HCT116 (cell line): ENCODE data around the gene MPV17. TPM values are rescaled to one million over a fixed set of nuclear protein-coding genes. Genes with fewer than 3 reads are reported as not detected.

Source experiments
- ATAC-seq: fragments of 200-7000 bp; cut with Tn5 transposase; 2 replicates; pipeline ENCODE4 v1.9.1; 2020; ENCODE audit warnings: mild to moderate bottlenecking, moderate library complexity
- BruUV-seq: library from RNA; stranded (reverse); fragments of 400-500 nt; replicated peaks from 2 replicates; lab custom pipeline; 2021; lab: Mats Ljungman, UMichigan
- CTCF ChIA-PET: fragments of 300-600 bp; sonication (Branson Sonifier 250); formaldehyde crosslinking; loops from one replicate; lab custom pipeline; 2021; ENCODE audit warnings: antibody characterized with exemption; lab: Charles Lee
- POLR2A ChIA-PET: fragments of 300-600, 350-600 bp; sonication (Branson Sonifier 250); formaldehyde crosslinking; loops from one replicate; lab custom pipeline; 2021; ENCODE audit warnings: antibody characterized with exemption; lab: Charles Lee
- RAD21 ChIA-PET, 2 experiments: fragments of 300-600 bp; sonication (Branson Sonifier 250); formaldehyde crosslinking; loops; one replicate each; lab custom pipeline; 2023; ENCODE audit warnings: low total read pairs in 2 of 2; ENCODE audit not compliant: uncharacterized antibody in 2 of 2, unreplicated experiment in 2 of 2, low non-redundant PET in 1 of 2; lab: Charles Lee
- DNase-seq: peaks from one replicate; pipeline ENCODE4 v3.0.0-alpha.2; 2010; ENCODE audit warnings: low read depth, low spot score
- H2AFZ ChIP-seq: fragments of 200-600 bp; shearing (Covaris generic), sonication (generic); 2 replicates; pipeline ENCODE4 v1.6.1; 2017; ENCODE audit warnings: low read depth, mixed run types, mixed read lengths, antibody characterized with exemption, low read length; ENCODE audit not compliant: poor library complexity, severe bottlenecking
- H3K27ac ChIP-seq: 2 replicates; pipeline ENCODE4 v1.5.1; 2012; ENCODE audit warnings: low read depth, low read length
- H3K27me3 ChIP-seq: fragments of 200-600 bp; sonication (generic); 2 replicates; pipeline ENCODE4 v1.6.1; 2016; ENCODE audit warnings: mixed run types, low read length, mixed read lengths; ENCODE audit not compliant: insufficient read depth
- H3K36me3 ChIP-seq, 2 experiments: fragments of 200-500 bp in 1 of 2; fragments of 200-600 bp in 1 of 2; sonication (Bioruptor generic) in 1 of 2; sonication (generic) in 1 of 2; 2 replicates each; pipeline versions ENCODE4 v1.5.1 to v1.6.1; 2014 to 2016; ENCODE audit warnings: low read length in 2 of 2, inconsistent platforms in 1 of 2, mixed read lengths in 1 of 2, mixed run types in 1 of 2; ENCODE audit not compliant: insufficient read depth in 2 of 2, control insufficient read depth in 1 of 2
- H3K4me1 ChIP-seq, 2 experiments: fragments of 200-600 bp in 1 of 2; sonication (generic) in 1 of 2; 2 replicates each; pipeline versions ENCODE4 v1.5.1 to v1.6.1; 2012 to 2017; ENCODE audit warnings: low read length in 2 of 2, inconsistent platforms in 1 of 2, mild to moderate bottlenecking in 1 of 2, mixed read lengths in 1 of 2, mixed run types in 1 of 2, moderate library complexity in 1 of 2; ENCODE audit not compliant: insufficient read depth in 2 of 2, control insufficient read depth in 1 of 2
- H3K4me2 ChIP-seq: fragments of 200-600 bp; sonication (generic); 2 replicates; pipeline ENCODE4 v1.6.1; 2017; ENCODE audit warnings: mixed run types, low read length, mixed read lengths
- H3K4me3 ChIP-seq, 2 experiments: fragments of 200-600 bp in 1 of 2; sonication (generic) in 1 of 2; replicated peaks in 1 of 2; 2 replicates each; pipeline ENCODE4 v1.5.1; 2011 to 2016; ENCODE audit warnings: low read length in 2 of 2, control low read depth in 1 of 2, low read depth in 1 of 2, mild to moderate bottlenecking in 1 of 2, mixed read lengths in 1 of 2, mixed run types in 1 of 2
- H3K79me2 ChIP-seq: fragments of 200-600 bp; sonication (generic); 2 replicates; pipeline ENCODE4 v1.6.1; 2017; ENCODE audit warnings: mild to moderate bottlenecking, mixed run types, low read length, moderate library complexity, mixed read lengths; ENCODE audit not compliant: insufficient read depth
- H3K9ac ChIP-seq: fragments of 200-600 bp; sonication (generic); 2 replicates; pipeline ENCODE4 v1.6.1; 2016; ENCODE audit warnings: low read length, mixed read lengths
- H3K9me2 ChIP-seq: fragments of 200-600 bp; sonication (generic), shearing (Covaris generic); 2 replicates; pipeline ENCODE4 v1.6.1; 2017; ENCODE audit warnings: mixed run types, mild to moderate bottlenecking, moderate library complexity; ENCODE audit not compliant: insufficient read depth
- H3K9me3 ChIP-seq, 2 experiments: fragments of 200-500 bp in 1 of 2; fragments of 200-600 bp in 1 of 2; sonication (Bioruptor generic) in 1 of 2; sonication (generic) in 1 of 2; 2 replicates each; pipeline ENCODE4 v1.6.1; 2014 to 2017; ENCODE audit warnings: low read length in 2 of 2, mixed read lengths in 2 of 2, inconsistent platforms in 1 of 2, low read depth in 1 of 2, mild to moderate bottlenecking in 1 of 2, mixed run types in 1 of 2, moderate library complexity in 1 of 2; ENCODE audit not compliant: control insufficient read depth in 1 of 2, insufficient read depth in 1 of 2
- H4K20me1 ChIP-seq: fragments of 200-600 bp; sonication (generic), shearing (Covaris generic); 2 replicates; pipeline ENCODE4 v1.6.1; 2017; ENCODE audit warnings: mixed run types, mild to moderate bottlenecking, moderate library complexity; ENCODE audit not compliant: insufficient read depth
- JUND ChIP-seq: IDR thresholded peaks from 2 replicates; pipeline ENCODE4 v1.6.1; 2012
- RAD21 ChIP-seq: IDR thresholded peaks from 2 replicates; pipeline ENCODE4 v1.6.1; 2012; ENCODE audit warnings: low read depth, mild to moderate bottlenecking
- intact Hi-C: fragments of 100-400 bp; cut with micrococcal nuclease; formaldehyde crosslinking; loops from 2 replicates; pipeline ENCODE4 v1.10.0; 2022
- total RNA-seq: library from RNA; stranded (reverse); gene quantifications from one replicate; pipeline ENCODE4 v1.2.1, GENCODE V29; 2021; ENCODE audit not compliant: unreplicated experiment
- TF ChIP-seq, protein P1 (sequence below): IDR thresholded peaks from 2 replicates; pipeline ENCODE4 v1.6.1; 2012
- TF ChIP-seq, protein P2 (sequence below), 3 experiments: fragments of 200-600 bp in 1 of 3; sonication (generic) in 1 of 3; IDR thresholded peaks in 2 of 3; conservative IDR thresholded peaks in 1 of 3; 2 replicates each; pipeline ENCODE4 v1.5.1; 2012 to 2017; ENCODE audit warnings: low read depth in 2 of 3, low read length in 2 of 3, antibody characterized with exemption in 1 of 3, borderline replicate concordance in 1 of 3, control low read depth in 1 of 3, mild to moderate bottlenecking in 1 of 3, mixed read lengths in 1 of 3, mixed run types in 1 of 3, moderate library complexity in 1 of 3; ENCODE audit not compliant: insufficient read depth in 1 of 3

Gene MPV17
- total RNA-seq, 1 experiment from 2014 or later: 55.4 TPM

GRCh38 chr2:27294928-27295327 is 28.0 kb downstream of the MPV17 start:
- no peak overlapping the region for H3K27ac ChIP-seq
- no peaks in the 10 kb centered on the region for H3K9me2 ChIP-seq
- POLR2A ChIA-PET: no interaction called here
- TF ChIP-seq JUND: no peak
- TF ChIP-seq, protein P1, sequence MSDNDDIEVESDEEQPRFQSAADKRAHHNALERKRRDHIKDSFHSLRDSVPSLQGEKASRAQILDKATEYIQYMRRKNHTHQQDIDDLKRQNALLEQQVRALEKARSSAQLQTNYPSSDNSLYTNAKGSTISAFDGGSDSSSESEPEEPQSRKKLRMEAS: no peak
- H3K4me3 ChIP-seq: no peak overlapping the region
- DNase-seq (no peak), ATAC-seq (no peak)
- no peaks in the 10 kb centered on the region for H3K79me2 ChIP-seq
- no peaks in the 10 kb centered on the region for H3K9me3 ChIP-seq
- no peak overlapping the region for H3K9ac ChIP-seq
- no peak overlapping the region for H3K4me2 ChIP-seq
- no peaks in the 10 kb centered on the region for H3K27me3 ChIP-seq
- CTCF ChIA-PET: no interaction called here
- no peak overlapping the region for H2AFZ ChIP-seq
- peaks cover 21 to 23% of the 10 kb centered on the region in 2 experiments for H3K4me1 ChIP-seq
- no peaks in the 10 kb centered on the region for H4K20me1 ChIP-seq
- intact Hi-C loops: no loop called here
- RAD21 ChIA-PET: no interaction called here
- no peaks in the 10 kb centered on the region for H3K36me3 ChIP-seq
- no TSS peak for BruUV-seq

DNA sequence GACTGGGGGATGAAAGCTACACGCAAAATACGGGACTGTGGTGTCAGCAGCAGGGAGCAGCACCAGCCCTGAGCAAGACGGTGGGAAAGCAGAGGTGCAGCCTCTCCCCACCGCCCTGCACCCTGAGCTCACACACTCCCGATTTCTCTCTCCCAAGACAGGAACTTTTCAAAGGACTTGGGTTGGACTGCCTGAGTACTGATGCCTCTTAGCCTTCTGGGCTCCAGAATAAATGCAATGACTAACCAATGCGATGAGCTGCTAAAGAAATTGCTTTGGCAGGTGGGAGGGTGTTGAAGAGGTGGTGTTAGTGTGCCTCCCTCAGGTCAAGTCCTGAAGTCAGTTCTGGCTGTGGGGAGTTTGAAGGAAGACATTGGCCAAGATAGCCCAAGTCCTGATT is 31.0 kb downstream of the MPV17 start:
- Histone ChIP-seq H3K9me3 (no peaks in the 10 kb centered on the region), H3K27me3 (no peaks in the 10 kb centered on the region), H3K9me2 (no peaks in the 10 kb centered on the region), H3K27ac (no peak overlapping the region), H3K4me1 (peaks cover 21 to 23% of the 10 kb centered on the region in 2 experiments), H3K9ac (no peak overlapping the region), H4K20me1 (no peaks in the 10 kb centered on the region), H3K4me2 (no peak overlapping the region), H2AFZ (no peak overlapping the region), H3K79me2 (no peaks in the 10 kb centered on the region), H3K4me3 (no peak overlapping the region), H3K36me3 (no peaks in the 10 kb centered on the region)
- ATAC-seq: peak; percentile 67; the same call in 1 of the 2 replicates
- TF ChIP-seq JUND: no peak
- TF ChIP-seq RAD21: peak; percentile 56
- TF ChIP-seq, protein P2, sequence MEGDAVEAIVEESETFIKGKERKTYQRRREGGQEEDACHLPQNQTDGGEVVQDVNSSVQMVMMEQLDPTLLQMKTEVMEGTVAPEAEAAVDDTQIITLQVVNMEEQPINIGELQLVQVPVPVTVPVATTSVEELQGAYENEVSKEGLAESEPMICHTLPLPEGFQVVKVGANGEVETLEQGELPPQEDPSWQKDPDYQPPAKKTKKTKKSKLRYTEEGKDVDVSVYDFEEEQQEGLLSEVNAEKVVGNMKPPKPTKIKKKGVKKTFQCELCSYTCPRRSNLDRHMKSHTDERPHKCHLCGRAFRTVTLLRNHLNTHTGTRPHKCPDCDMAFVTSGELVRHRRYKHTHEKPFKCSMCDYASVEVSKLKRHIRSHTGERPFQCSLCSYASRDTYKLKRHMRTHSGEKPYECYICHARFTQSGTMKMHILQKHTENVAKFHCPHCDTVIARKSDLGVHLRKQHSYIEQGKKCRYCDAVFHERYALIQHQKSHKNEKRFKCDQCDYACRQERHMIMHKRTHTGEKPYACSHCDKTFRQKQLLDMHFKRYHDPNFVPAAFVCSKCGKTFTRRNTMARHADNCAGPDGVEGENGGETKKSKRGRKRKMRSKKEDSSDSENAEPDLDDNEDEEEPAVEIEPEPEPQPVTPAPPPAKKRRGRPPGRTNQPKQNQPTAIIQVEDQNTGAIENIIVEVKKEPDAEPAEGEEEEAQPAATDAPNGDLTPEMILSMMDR (IDR thresholded peaks at IDR 0.05 in 2 of 3, conservative IDR thresholded peaks at IDR 0.05 in 1 of 3; ENCODE audit: borderline replicate concordance in 1 of 3, insufficient read depth in 1 of 3, low read depth in 2 of 3, low read length in 2 of 3): peak; percentile 17 to 37 (median 25); a peak in 4 of 6 replicates
- CTCF ChIA-PET: interaction anchor here (0.9 to 3.9 kb wide), 10 partner anchors 11 to 446 kb away, joined by 3 to 50 read pairs (median 4); partner anchors contain the start of genes KHK, SLC30A3 and TRIM54
- POLR2A ChIA-PET: interaction anchor here (0.9 to 1.9 kb wide), 4 partner anchors 11 to 209 kb away, joined by 4 to 10 read pairs (median 6); partner anchors contain the start of gene SLC30A3
- no TSS peak for BruUV-seq
- DNase-seq: no peak
- intact Hi-C loops: no loop called here
- RAD21 ChIA-PET: interaction anchor here in 1 of 2 experiments (1.3 kb wide), 1 partner anchor 330 kb away, joined by 3 read pairs; no protein-coding TSS in a partner anchor
